Activated CD4-positive, alpha-beta T cell treated with anti-CD3 and anti-CD28 coated beads, Interleukin-2, Interleukin-4, amounts not matched to agents 100 ng/mL and 50 ng/mL, durations not matched to agents 16 hours and 8 hours (primary cell): ENCODE measurements around the gene SSR4.
"Not testable (repeated sequence)": the region's sequence is repeated elsewhere in the genome, so short reads cannot be mapped to it uniquely, and the experiment has no call there.

Source experiments
- DNase-seq: peaks from one replicate; pipeline ENCODE4 v3.0.0-alpha.2; 2020; ENCODE audit warnings: low spot score

SSR4 gene

GRCh38 chrX:153794018-153794896 is at the start of gene SSR4, which contains the start of gene IDH3G:
Gene SSR4 (plus strand): TSS chrX:153794668. CDS start chrX:153794688, 20 bp downstream.
Gene IDH3G (minus strand): TSS chrX:153794375. CDS start chrX:153794326, 49 bp downstream.
- DNase-seq: peak; percentile 93

GRCh38 chrX:153745067-153745433 is 49.4 kb upstream of the SSR4 start:
- not testable (repeated sequence) for DNase-seq

DNA sequence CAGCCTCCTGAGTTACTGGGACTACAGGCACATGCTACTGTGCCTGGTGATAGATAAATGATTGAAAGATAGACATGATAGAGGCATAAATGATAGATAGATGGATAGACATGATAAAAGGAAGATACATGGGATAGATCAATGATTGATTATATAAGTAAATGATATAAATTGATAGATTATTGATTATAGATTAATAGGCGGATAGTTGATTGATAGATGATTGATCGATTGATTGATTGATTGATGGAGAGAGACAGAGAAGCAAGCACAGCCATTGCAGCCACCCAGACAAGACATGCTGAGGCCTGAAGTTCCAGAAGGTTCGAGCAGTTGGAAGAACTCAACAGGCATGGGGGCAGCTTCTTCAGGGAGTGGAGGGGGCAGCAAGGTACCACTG is 48.1 kb upstream of the SSR4 start:
- DNase-seq: no peak

DNA sequence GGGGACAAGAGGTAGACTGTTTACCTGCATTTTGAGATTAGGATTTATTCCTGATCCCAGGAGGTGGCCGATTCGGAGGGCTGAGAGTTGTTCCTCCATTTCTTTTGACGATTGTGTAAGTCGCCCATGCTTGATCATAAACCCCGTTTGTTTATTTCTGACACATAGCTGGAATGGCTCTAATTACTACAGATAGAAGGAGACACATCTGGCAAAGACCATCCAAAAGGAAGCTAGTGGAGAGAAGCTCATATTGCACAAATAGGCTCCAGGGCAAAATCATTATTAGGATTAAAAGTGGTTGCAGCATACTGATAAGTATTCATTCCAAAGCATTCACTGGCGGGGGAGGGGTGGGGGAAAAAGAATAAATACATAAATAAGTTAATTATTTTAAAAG is 47.5 kb upstream of the SSR4 start:
- DNase-seq: not testable (repeated sequence)

DNA sequence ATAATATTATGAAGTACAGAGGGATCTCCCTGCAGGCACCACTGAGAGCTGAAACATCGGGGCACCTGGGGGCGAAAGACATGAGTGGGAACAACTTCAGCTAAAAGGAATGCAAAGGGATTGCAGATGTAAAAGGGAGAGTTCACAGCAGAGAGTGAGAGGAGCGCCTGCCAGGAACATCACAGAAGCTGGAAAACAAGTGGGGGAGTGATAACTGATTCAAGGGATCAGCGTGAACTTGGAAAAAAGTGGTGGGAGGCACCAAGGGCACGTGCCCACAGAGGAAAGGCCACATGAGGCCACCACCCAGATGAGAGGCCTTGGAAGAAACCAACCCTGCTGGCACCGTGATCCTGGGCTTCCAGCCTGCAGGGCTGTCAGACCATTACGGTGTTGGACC is 45.5 kb upstream of the SSR4 start:
- DNase-seq: not testable (repeated sequence)

DNA sequence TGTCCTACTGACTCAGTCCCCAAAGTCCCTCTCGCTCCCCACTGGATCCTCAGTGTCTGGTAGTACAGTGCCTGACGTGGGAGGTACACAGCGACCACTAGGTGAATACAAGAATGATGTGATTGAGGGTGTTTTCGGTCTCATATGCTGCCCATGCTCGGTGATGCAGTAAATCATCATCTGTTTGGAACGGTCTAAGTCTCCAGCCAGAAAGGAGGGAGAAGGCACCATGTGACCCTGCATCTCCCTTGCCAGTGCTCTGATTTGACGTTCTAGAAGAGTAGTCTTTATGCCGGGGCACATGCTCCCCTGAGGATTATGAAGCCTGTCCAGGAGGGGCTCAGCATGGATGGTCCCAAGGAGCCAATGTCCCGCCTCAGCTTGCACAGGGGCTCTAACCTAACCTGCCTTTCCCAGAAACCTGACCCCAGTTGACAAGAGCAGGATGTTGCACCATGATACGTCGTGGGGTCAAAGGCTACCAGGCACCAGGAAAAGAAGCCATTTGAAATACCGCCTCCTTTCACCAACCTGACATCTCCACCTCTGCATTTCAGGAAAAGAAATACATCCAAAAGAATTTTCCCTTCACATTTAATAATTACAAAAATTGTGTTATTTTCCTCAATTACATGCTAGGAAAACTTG is 44.2 kb upstream of the SSR4 start:
- DNase-seq: no peak

DNA sequence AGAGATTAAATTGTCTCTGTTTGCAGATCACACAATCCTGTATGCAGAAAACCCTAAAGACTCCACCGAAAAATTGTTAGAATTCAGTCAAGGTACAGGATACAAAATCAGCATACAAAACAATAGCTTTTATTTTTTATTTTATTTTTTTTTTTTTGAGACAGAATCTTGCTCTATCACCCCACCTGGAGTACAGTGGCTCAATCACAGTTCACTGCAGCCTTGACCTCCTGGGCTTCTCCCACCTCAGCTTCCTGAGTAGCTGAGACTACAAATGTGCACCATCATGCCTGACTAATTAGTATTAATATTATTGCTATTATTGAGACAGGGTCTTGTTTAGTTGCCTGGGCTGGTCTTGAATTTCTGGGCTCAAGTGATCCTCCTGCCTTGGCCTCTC is 39.3 kb upstream of the SSR4 start:
- no peak for DNase-seq

- DNase-seq: no peak
Measured at GRCh38 chrX:153761863-153762262, 32.6 kb upstream of the SSR4 start.

DNA sequence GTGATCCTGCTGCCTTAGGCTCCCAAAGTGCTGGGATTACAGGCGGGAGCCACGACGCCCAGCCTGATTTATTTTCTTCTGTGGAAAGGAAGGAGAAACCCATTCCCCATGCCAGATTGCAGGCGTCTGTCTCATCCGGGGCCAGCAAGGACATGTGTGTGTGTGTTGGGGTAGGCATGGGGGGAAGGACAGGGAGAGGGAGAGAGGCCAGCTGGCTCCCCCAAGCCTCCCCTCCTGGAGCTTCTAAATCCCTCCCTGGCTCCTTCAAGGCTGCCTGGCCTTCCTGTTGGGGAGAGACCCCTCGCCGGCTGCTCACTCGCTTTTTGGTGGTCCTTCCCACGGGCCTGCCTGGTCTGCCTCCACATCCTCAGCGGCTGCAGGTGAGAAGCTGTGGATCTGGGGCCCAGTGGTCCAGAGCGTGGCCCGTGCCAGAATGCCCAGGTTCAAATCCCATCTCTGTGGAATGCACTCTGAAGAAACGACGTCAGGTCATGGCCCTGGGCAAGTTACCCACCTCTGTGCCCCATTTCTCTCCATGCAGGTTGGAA is 31.8 kb upstream of the SSR4 start:
- no peak for DNase-seq

GRCh38 chrX:153763298-153763932 is 31.1 kb upstream of the SSR4 start:
- DNase-seq: no peak

DNA sequence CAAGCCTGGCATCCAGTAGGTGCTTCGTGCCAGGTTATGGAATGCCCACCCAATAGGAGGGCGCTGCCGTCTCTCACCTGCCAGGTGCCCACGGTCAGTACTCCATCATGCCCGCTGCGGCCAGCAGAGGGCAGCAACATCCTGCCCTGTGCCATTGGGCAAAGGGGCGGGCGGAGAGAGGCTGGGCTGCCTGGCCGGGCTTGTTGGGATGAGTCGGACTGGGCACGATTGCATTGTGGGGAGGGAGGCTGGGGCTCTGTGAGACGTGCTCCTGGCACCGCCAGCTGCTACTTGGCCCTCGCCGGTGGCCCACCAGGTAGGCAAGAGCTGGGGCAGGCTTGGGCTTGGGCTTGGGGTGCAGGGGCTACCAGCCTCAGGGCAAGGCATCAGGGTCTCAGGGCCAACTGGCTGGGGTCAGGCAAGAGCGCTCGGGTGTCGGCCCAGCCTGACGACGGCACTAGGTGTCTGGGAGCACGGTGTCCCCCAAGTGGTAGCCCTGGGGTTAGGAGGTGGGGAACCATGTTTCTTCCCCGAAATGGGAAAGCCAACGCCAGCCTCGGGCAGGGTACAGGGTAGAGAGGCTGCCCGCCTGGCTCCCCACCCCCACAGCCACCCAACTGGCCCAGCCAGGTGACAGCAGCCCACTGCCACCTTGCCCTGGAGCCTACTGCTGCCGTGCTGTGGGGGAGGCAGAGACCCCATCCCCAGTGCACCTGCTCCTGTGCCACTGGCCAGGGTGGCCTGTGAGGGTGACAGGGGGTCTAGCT is 30.3 kb upstream of the SSR4 start, which contains the start of gene PLXNB3:
PLXNB3 (plus strand) TSS at position 261 of the 767 bp plus-strand sequence. CDS start 1,287 bp downstream, outside the sequence.
- peak; percentile 78 for DNase-seq

DNA sequence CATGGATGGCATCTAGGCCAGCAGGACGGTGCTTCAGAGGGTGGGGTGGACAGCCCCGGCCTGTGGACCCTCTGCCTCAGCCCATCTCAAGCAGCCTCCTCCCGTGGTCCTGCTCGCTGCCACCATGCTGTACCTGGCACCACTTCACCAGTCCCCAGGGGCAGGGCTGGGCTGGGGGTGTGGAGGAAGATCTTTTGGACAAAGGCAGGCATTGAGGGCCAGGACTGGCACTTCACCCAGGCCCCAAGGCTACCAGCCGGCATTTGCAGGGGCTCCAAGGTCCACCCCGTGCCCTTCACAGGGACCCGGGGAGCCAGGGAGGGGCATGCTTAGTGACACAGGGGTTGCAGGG is 29.7 kb upstream of the SSR4 start:
- DNase-seq: no peak

- DNase-seq: no peak
Measured at GRCh38 chrX:153765138-153766079, 29.1 kb upstream of the SSR4 start.

GRCh38 chrX:153766098-153766817 is 28.2 kb upstream of the SSR4 start:
- no peak for DNase-seq

DNA sequence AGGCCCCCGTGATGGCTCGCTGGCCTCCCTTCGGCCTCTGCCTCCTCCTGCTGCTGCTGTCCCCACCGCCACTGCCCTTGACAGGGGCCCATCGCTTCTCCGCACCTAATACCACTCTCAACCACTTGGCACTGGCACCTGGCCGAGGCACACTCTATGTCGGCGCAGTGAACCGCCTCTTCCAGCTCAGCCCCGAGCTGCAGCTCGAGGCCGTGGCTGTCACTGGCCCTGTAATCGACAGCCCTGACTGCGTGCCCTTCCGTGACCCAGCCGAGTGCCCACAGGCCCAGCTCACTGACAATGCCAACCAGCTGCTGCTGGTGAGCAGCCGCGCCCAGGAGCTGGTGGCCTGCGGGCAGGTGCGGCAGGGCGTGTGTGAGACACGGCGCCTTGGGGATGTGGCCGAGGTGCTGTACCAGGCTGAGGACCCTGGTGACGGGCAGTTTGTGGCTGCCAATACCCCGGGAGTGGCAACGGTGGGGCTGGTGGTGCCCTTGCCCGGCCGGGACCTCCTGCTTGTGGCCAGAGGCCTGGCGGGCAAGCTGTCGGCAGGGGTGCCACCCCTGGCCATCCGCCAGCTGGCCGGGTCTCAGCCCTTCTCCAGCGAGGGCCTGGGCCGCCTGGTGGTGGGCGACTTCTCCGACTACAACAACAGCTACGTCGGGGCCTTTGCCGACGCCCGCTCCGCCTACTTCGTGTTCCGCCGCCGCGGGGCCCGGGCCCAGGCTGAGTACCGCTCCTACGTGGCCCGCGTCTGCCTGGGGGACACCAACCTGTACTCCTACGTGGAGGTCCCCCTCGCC is 27.4 kb upstream of the SSR4 start:
- DNase-seq: no peak

- no peak for DNase-seq
Measured at GRCh38 chrX:153767674-153768055, 26.8 kb upstream of the SSR4 start.

GRCh38 chrX:153768311-153769157 is 25.9 kb upstream of the SSR4 start:
- DNase-seq: no peak
